GF-D8 (cell line): ENCODE results near the gene SORT1.
A peak's percentile ranks its signal among the peaks of the same experiment; 100 is the strongest.
"Not testable (repeated sequence)": the region's sequence is repeated elsewhere in the genome, so short reads cannot be mapped to it uniquely, and the experiment has no call there.

Experiments
- DNase-seq: peaks from one replicate; lab custom pipeline; 2025; lab: John Stamatoyannopoulos, UW

Gene SORT1

DNA sequence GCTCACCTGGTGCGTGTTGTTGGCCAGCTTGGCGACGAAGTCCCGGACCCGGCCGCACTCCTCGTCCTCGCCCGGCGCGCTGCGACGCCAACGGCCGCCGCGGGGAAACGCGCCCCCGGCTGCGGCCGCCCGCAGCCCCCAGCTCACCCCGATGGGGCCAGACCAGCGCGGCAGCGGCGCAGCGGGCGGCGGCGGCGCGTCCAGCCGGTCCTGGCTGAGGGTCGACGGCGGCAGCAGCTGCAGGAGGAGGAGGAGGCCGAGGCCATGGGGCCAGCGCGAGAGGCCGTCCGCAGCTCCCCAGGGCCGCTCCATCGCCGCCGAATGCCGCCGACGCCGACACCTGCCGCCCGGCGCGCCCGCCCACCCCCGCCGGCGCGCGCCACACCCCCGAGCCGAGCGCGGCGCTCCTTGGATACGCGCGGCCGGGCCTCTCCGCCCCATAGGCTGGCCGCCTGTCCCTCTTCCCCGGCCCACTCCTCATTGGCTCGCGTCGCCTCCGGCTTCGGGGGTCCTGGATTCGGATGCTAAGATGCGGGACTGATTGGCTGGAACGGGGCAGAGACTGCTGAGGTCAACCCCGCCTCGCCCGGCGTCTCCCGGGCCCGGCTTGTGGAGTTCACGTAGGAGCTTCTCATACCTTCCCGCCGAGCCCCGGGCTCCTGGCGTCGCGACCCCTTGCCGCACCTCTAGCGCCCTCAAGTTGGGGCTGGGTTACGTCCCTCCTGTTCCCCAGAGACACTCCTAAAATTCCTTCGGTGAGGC is at the start of gene SORT1:
TSS of gene SORT1 (minus strand) at position 338 of the 762 bp plus-strand sequence. CDS start at position 312, 26 bp downstream.
- no peak for DNase-seq

DNA sequence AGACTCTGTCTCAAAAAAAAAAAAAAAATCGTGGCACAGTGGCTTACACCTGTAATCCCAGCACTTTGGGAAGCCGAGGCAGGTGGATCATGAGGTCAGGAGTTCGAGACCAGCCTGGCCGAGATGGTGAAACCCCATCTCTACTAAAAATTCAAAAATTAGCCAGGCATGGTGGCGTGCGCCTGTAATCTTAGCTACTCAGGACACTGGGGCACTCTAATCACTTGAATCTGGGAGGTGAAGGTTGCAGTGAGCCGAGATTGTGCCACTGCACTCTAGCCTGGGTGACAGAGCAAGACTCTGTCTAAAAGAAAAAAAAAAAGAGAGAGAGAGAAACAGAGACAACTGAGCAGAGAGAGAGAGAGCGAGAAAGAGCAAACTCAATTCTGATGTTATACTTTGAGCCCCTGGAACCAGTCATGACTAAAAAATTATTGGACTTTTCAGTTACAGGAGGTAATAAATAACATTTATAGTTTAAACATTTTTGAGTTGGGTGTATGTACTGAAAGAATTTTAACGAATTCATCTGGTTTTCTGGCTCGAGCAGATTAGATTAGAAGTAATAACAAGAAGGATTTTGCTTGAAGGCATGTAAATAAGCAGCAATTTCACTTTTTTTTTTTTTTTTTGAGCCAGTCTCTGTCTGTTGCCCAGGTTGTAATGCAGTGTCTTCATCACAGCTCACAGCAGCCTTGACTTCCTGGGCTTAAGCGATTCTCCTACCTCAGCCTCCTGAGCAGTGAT is 48.4 kb upstream of the SORT1 start:
- DNase-seq, result not testable (repeated sequence)

- DNase-seq, result no peak
These were observed 46.6 kb upstream of the SORT1 start for GRCh38 chr1:109444346-109444745.

DNA sequence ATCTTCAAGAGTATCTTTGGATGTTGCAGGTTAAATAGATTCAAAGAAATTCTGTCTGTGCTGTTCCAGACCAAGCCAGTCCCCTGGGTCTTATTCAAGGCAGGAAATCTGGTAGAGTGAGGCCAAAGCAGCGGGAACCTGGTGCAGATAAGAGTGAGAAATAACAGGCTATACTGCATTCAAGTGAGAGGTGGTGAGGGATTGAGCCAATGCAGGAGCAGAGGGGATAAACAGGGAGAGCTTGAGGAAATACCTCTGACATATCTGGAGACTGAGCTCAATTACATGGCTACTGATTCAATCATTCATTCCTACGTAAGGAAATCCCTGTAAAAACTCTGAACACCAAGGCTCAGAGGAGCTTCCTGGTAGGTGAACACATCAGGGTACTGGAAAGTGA is 45.8 kb upstream of the SORT1 start:
- no peak for DNase-seq

DNA sequence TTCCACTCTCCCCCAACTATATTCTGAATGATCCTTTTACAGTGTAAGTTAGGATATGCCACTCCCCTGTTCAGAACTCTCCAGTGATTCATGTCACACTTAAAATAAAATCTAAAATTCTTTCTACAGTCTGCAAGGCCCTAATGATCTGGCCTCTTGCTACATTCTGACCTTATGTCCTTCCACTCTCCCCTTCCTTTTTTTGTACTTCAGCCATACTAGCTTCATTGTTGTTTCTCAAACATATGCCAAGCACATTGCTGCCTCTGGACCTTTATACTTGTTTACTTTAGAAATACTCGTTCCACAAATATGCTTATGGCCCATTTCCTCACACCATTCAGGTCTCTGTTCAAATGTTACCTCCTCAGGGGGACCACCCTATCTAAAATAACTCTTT is 43.4 kb upstream of the SORT1 start:
- no peak for DNase-seq

DNA sequence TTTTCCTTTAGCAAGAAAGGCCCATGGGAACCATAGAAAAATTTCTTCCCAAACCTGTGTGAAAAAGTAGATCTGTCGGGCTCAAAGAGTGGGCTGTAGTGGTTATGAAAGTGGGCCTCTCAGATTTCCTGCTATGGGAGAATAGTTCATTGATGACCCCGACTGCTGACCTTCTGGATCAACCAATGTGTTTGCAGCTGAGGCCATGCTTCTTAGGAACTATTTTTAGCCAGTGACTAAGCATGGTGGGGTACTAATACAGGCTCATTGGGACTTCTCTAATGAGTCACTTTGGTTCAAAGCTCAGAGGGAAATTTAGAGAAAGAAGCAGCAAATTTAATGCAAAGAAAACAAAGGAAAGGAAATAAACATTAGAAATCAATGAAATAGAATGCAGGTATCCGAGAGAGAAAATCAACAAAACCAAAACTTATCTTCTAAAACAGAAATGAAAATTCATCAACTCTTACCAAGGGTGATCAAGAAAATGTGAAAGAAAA is 41.1 kb upstream of the SORT1 start:
- DNase-seq, result no peak

DNA sequence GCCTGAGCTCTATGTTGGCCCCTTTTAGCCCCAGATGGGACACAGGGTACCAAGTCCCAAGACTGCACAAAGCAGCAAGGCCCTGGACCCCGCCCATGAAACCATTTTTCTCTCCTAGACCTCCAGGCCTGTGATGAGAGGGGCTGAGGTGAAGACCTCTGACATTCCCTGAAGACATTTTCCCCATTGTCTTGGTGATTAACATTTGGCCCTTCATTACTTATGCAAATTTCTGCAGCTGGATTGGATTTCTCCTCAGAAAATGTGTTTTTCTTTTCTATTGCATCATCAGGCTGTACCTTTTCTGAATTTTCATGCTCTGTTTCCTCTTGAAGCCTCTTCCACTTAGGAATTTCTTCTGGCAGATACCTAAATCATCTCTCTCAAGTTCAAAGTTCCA is 36.8 kb upstream of the SORT1 start:
- no peak for DNase-seq

GRCh38 chr1:109433322-109433721 is 35.6 kb upstream of the SORT1 start:
- DNase-seq, result no peak

- DNase-seq, result no peak
These were observed 34.6 kb upstream of the SORT1 start for GRCh38 chr1:109432336-109432735.

DNA sequence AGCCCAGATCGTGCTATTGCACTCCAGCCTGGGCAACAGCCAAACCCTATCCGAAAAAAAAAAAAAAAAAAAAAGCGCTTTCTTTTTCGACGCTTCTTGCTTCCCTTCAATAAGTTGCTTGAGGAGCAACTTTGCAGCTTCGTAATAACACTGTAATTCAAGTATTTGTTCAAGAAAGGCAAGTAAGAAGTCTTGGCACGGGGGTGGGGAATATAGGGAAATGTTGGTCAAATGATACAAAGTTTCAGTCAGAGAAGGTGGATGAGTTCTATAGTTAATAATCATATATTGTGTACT is 29.4 kb upstream of the SORT1 start:
- DNase-seq, result no peak

DNA sequence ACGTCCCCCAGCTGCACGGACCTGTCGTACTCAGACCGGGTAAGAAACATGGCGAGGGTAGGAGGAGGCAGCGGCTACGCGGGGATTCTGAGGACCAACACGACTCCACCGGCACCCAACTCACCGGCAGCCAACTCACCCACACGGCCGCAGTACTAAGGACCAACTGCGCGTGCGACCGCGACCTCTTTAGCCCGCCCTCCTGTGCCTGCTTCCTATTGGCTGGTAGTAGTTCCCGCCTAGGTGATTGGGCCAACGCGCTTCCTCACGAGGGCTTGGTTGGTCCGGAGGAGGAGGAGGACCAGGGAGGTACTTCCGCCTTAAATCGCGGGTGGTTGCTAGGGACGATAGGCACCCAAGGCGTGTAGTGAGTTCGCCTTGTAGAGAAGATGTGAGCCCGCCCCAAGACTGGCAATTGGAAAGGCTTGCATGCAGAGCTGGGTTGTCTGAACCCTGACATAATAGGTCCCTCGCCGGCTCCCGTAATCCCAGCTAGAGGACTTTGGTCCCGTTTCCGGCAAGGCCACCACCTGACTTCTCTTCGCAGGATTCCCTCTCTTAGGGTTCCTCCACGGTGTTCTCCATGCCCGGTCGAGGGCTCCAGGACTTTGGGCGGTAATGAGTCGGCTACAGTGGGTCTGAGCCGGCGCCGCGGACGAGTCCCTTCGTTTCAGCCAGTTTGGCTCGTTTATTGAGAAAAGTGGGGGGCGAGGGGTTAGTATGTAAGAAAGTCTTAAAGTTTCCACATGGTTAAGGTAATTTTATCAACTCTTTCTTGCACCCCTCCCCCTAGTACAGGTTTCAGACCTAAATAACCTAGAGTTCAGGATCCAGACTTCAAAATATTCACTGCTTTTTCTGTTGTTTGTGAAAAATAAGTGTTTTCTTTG is 28.8 kb upstream of the SORT1 start, which contains the start of gene PSMA5:
TSS of gene PSMA5 (minus strand) at position 168 of the 890 bp plus-strand sequence. CDS start at position 50, 118 bp downstream.
- peak; percentile 99 for DNase-seq

GRCh38 chr1:109425391-109426280 is 27.9 kb upstream of the SORT1 start:
- peak; percentile 47 for DNase-seq

- DNase-seq, result no peak
These were observed 25.8 kb upstream of the SORT1 start for GRCh38 chr1:109423498-109423897.

DNA sequence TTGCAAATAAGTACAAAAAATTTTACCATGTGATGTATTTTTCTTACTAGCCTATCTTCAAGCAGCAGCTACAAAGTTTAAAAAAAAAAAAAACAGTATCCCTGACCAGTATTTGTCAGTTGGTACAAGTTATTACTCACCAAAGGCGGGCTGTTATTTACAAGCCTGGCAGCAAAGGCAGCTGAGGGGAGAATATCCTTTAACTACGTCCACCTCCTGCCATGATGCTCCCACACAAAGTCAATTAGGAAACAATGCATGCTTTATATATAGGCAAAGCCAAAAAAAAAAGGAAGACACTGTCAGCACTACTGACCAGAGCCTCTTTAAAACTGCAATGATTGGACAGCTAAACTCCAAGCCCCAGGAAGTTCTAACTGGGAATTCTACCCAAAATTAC is 14.8 kb upstream of the SORT1 start:
- DNase-seq, result no peak

DNA sequence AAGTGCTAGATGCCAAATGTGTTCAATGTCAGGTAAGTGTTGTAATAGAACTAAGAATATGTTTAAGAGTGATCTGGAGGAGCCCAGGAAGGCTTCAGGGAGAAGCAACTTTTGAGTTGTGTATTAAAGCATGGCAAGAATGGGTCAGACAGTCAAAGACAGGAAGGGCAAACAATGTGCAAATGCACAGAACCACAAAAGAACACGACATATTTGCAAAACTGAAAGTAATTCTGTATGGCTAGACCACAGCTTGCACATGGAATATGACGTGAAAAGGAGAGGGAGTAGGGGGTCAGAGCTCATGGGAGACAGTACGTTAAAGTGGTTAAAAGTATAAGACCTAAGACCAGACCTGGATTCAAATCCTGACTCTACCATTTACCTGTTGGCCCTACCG is 7.1 kb upstream of the SORT1 start:
- no peak for DNase-seq

- no peak for DNase-seq
These were observed 4.3 kb upstream of the SORT1 start for GRCh38 chr1:109402025-109402424.

DNA sequence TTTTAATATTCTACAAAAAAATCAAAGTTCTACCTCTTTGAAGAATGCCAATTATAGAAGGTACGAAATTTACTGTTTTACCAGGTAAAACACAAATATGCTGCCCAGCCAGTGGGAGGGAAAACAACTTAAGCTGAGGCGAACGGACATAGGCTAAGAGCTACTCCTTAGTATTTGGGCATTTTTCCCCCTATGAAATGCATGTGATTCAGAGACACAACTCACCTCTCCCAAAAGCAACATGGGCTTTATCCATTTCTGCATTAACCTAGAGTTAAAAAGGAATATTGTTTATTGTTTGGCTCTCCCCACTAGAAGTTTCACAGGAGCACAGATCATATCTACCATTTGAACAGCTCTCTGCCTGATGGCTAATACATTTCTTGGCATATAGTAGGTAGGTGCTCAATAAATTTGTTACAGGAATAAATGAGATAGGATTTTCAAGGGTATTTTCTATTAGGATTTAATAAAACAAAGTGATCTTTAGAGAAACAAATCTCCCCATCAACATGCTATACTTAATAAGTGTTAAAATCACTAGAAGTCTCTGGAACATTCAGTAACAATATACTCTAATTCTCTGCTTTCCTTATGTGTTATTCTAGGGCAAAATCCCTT is 2.4 kb upstream of the SORT1 start:
- DNase-seq, result no peak

GRCh38 chr1:109399326-109399957 is 1.7 kb upstream of the SORT1 start:
- DNase-seq, result peak; percentile 25

DNA sequence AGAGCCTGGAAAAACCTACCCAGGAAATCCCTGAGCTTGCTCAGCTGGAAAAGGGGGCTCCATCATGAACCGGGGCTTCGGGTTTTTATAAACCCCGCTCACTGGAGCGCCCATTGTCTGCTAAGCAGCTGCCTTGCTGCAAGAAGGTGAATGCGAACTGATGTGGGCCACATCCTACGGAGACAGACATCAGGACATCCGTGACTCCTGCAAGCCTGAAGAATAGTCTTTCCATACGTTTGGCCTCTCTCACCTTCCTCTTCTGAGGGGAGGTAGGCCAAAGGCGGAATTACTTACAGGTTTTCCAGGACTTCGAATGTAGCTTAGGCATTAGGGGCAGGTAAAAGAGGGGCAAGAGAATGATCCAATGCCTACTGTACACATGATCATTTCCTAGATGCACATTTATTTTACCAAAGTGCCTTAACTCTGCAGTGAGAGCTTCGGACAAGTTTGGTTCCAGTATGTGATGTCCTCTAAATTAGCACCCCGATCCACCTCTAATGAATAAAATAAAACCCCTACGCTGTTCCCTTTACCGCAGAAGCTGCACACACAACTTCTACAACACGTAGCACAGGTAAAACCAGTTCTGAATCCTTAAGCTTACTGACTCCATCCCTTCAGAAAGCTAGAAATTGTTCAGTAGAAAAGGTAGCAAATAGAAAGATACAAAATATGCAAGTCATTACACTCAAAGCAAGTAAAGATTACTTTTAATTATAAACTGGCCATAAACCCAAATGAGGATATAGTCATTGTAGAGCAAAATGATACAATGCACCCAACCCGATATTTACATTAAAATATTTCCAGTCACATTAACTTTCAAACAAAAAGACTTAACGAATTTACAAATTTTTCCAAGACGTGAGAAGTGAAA is 866 bp upstream of the SORT1 start:
- no peak for DNase-seq
